Transverse colon (tissue), 4 donors: Measurements from ENCODE around the gene CTBP2. TPM values are rescaled to one million over a fixed set of nuclear protein-coding genes. Genes with fewer than 3 reads are reported as not detected.

ENCODE experiments used
- DNase-seq: peaks from one replicate; pipeline ENCODE4 v3.0.0-alpha.2; 2019
- H3K27ac ChIP-seq, 4 donors: fragments of 200-600 bp; sonication (generic); 2 replicates each; pipeline ENCODE4 v1.5.1; 2016 to 2018; ENCODE audit warnings: inconsistent platforms in 4 of 4
- H3K27me3 ChIP-seq: fragments of 200-600 bp; sonication (generic); 2 replicates; pipeline ENCODE4 v1.5.1; 2017; ENCODE audit warnings: inconsistent platforms
- H3K36me3 ChIP-seq, 4 donors: fragments of 200-600 bp; sonication (generic); 2 replicates each; pipeline ENCODE4 v1.5.1; 2017 to 2019; ENCODE audit warnings: inconsistent platforms in 4 of 4
- H3K4me1 ChIP-seq, 4 donors: fragments of 200-600 bp; sonication (generic); 2 replicates each; pipeline ENCODE4 v1.5.1; 2017 to 2020; ENCODE audit warnings: inconsistent platforms in 4 of 4
- H3K4me3 ChIP-seq, 4 donors: fragments of 200-600 bp; sonication (generic); 1 replicate in 1 of 4; 2 replicates in 3 of 4; pipeline versions ENCODE4 v1.5.1 to v1.6.1; 2017 to 2019; ENCODE audit warnings: inconsistent platforms in 4 of 4
- H3K9me3 ChIP-seq, 2 donors: fragments of 200-600 bp; sonication (generic); 2 replicates each; pipeline ENCODE4 v1.5.1; 2017 to 2019; ENCODE audit warnings: inconsistent platforms in 2 of 2
- EP300 ChIP-seq: sonication (generic); formaldehyde crosslinking; IDR thresholded peaks from one replicate; pipeline ENCODE4 v1.6.1; 2017; ENCODE audit warnings: antibody characterized with exemption, low read depth
- POLR2A ChIP-seq: fragments of 450-650 bp; IDR thresholded peaks from one replicate; pipeline ENCODE4 v1.6.1; 2016; ENCODE audit warnings: antibody characterized with exemption, mild to moderate bottlenecking, moderate library complexity
- POLR2AphosphoS5 ChIP-seq, 3 donors: sonication (generic); formaldehyde crosslinking; IDR thresholded peaks; one replicate each; pipeline ENCODE4 v1.6.1; 2016; ENCODE audit warnings: antibody characterized with exemption in 3 of 3
- WGBS, 2 donors: methylation state at CpG; one replicate each; pipeline ENCODE4 v1.1.5; 2018; ENCODE audit warnings: low coverage in 1 of 2; 5-methylcytosine and 5-hydroxymethylcytosine counted together
- in situ Hi-C, 4 donors: fragments of 200-750 bp; cut with MboI; loops; one replicate each; pipeline versions ENCODE4 v1.15.0 to v1.15.1; 2017; ENCODE audit warnings: low sequenced_read_pairs in 3 of 4, low pct_ligation_motif_present in 1 of 4, low pct_unique_long_range_greater_than_20kb in 1 of 4
- intact Hi-C: fragments of 100-400 bp; cut with DNase I; formaldehyde crosslinking; loops from one replicate; pipeline ENCODE4 v1.15.1; 2023; ENCODE audit warnings: low total_unique reads
- total RNA-seq, 4 donors: library from RNA; depleted of rRNA; stranded (reverse); fragments of >200 nt; gene quantifications; one replicate each; pipeline ENCODE4 v1.1.0, GENCODE V29; 2016
- TF ChIP-seq, protein P1 (sequence below), 5 experiments: fragments of 200-600 bp in 3 of 5; fragments of 450-650 bp in 2 of 5; sonication (generic) in 3 of 5; IDR thresholded peaks; 1 replicate in 2 of 5; 2 replicates in 3 of 5; pipeline ENCODE4 v1.5.1; 2016 to 2017; ENCODE audit warnings: antibody characterized with exemption in 5 of 5, inconsistent platforms in 3 of 5, mild to moderate bottlenecking in 2 of 5, moderate library complexity in 1 of 5

Gene CTBP2
- total RNA-seq, 4 donors from 2014 or later: 71.9 to 247 (median 98.4) TPM

DNA sequence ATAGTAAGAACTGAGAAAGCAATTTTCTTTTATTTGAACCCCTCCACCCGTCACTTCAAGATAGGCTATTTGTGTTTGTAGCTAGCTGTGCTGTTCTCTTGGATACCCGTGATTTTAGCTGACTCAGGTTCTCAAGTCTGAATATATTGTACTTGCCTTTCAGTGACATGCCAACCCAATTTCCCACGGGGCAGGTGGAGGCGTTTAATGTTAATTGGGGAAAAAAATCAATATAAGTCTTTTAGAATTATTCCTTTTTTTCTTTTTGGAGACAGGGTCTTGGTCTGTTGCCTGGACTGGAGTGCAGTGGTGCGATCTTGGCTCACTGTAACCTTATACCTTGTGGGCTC, 182.0 kb downstream of the CTBP2 start:
- Histone ChIP-seq H3K4me1 (peaks cover 0 to 6% (median 3%) of the 10 kb centered on the region in 4 donors), H3K27me3 (no peaks in the 10 kb centered on the region), H3K4me3 (no peak overlapping the region), H3K27ac (no peak overlapping the region), H3K9me3 (no peaks in the 10 kb centered on the region), H3K36me3 (peaks cover 0 to 28% (median under 1%) of the 10 kb centered on the region in 4 donors)
- WGBS, 2 donors: 93 to 98% methylated on average over 5 of the region's 5 CpGs
- no peak for DNase-seq
- in situ Hi-C loops (no loop called here), intact Hi-C loops (no loop called here)
- TF ChIP-seq, protein P1, sequence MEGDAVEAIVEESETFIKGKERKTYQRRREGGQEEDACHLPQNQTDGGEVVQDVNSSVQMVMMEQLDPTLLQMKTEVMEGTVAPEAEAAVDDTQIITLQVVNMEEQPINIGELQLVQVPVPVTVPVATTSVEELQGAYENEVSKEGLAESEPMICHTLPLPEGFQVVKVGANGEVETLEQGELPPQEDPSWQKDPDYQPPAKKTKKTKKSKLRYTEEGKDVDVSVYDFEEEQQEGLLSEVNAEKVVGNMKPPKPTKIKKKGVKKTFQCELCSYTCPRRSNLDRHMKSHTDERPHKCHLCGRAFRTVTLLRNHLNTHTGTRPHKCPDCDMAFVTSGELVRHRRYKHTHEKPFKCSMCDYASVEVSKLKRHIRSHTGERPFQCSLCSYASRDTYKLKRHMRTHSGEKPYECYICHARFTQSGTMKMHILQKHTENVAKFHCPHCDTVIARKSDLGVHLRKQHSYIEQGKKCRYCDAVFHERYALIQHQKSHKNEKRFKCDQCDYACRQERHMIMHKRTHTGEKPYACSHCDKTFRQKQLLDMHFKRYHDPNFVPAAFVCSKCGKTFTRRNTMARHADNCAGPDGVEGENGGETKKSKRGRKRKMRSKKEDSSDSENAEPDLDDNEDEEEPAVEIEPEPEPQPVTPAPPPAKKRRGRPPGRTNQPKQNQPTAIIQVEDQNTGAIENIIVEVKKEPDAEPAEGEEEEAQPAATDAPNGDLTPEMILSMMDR (IDR thresholded peaks at IDR 0.05): no peak
- TF ChIP-seq POLR2AphosphoS5 (IDR thresholded peaks at IDR 0.05) (no peak), POLR2A (no peak), EP300 (no peak)

DNA sequence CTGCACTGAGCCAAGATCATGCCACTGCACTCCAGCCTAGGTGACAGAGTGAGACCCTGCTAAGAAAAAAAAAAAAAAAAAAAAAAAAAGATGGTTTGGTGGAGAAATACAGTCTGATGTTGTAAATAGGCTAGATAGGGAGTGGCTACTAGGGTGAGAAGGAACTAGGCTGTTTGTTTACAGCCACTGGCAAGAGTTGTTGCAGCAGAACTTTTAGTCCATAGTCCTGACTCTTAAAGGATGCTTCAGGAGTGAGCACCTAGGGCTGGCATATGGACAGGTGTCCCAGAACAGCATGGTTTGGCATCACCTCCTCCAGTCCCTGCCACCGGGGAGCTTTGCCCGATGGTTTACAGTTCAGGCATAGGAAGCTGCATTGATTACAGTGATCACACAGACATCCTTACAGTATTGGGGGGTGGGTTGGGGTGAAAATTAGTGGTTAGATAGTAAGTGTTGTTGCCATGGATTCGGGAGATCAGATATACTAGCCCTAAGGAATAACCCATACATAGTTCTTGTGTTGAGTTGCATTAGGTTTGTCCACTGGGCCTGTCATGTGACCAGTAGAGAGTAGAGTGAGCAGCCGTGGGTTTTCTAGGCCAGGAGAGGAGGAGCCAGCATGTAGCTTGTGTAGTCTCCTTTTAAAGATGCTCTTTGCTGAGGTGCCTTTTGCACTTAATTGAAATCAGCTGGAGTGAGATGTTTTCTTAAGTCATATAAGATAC, 182.6 kb downstream of the CTBP2 start:
- peaks cover 0 to 25% (median 0%) of the 10 kb centered on the region in 4 donors for H3K36me3 ChIP-seq
- H3K4me1 ChIP-seq: peaks cover 0 to 6% (median 2%) of the 10 kb centered on the region in 4 donors
- intact Hi-C loops (no loop called here), in situ Hi-C loops (no loop called here)
- TF ChIP-seq, protein P1 (IDR thresholded peaks at IDR 0.05): no peak
- TF ChIP-seq EP300 (no peak), POLR2A (no peak), POLR2AphosphoS5 (IDR thresholded peaks at IDR 0.05) (no peak)
- DNase-seq: no peak
- H3K9me3 ChIP-seq: no peaks in the 10 kb centered on the region
- no peak overlapping the region for H3K4me3 ChIP-seq
- no peaks in the 10 kb centered on the region for H3K27me3 ChIP-seq
- WGBS, 2 donors: 57 to 79% methylated on average over 2 to 4 of the region's 4 CpGs
- H3K27ac ChIP-seq: no peak overlapping the region

DNA sequence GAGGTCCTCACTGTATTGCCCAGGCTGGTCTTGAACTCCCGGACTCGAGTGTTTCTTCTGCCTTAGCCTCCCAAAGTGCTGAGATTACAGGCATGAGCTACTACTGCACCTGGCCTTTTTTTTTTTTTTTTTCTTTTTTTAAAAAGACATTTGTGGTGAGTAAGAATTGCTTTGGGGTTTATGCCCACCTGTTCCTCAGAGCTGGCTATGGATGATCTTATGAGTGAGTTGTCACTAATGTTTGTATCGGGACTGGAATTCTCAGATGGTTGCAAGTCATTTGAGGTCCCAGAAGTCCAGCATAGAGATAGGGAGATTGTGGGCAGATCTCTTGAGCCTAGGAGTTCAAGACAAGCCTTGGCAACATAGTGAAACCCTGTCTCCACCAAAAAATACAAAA, 183.2 kb downstream of the CTBP2 start:
- 93% methylated on average over 3 of the region's 3 CpGs; no CpG with 5 or more reads in 1 of the 2 donors for WGBS, 2 donors
- in situ Hi-C loops: no loop called here

DNA sequence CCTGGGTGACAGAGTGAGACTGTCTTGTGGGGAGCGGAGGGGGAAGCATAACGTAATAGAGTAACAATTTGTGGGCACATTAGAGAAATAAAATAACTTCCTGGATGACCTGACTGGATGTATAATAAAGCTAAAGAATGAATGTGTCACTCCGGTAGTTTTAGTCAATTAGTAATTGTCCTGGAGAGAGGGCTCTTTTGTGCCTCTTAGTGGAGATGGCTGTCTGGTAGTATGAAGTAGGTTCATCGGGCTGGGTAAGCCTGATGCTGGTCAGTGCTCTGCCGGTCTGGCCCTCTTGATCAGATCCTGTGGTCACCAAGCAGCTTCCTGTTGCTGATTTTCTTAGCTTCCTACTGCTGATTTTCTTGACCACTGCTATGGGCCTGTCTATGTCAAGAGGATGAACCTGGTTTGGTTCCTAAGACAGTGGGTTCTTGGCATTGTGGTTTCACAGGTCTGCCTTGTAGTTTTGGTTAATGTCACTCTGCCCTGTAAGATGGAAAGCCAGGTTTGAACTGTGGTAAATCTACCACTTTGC, 184.3 kb downstream of the CTBP2 start:
- no peak for DNase-seq
- H3K36me3 ChIP-seq: peaks cover 0 to 16% (median 0%) of the 10 kb centered on the region in 4 donors
- H3K27me3 ChIP-seq: no peaks in the 10 kb centered on the region
- H3K9me3 ChIP-seq: no peaks in the 10 kb centered on the region
- H3K4me3 ChIP-seq: no peak overlapping the region
- TF ChIP-seq, protein P1 (IDR thresholded peaks at IDR 0.05): no peak
- no peak for TF ChIP-seq EP300
- no peak for TF ChIP-seq POLR2A
- no peak for TF ChIP-seq POLR2AphosphoS5 (IDR thresholded peaks at IDR 0.05)
- WGBS, 2 donors: 72 to 82% methylated on average over 2 to 5 of the region's 5 CpGs
- H3K27ac ChIP-seq: no peak overlapping the region
- in situ Hi-C loops (no loop called here), intact Hi-C loops (no loop called here)
- peaks cover 0 to 11% (median 6%) of the 10 kb centered on the region in 4 donors for H3K4me1 ChIP-seq

More for the DNA sequence above, 183.2 kb downstream of the CTBP2 start:
- H3K27ac ChIP-seq: no peak overlapping the region
- TF ChIP-seq, protein P1 (IDR thresholded peaks at IDR 0.05): no peak
- TF ChIP-seq EP300 (no peak), POLR2AphosphoS5 (IDR thresholded peaks at IDR 0.05) (no peak), POLR2A (no peak)
- no peak overlapping the region for H3K4me3 ChIP-seq
- peaks cover 0 to 19% (median 0%) of the 10 kb centered on the region in 4 donors for H3K36me3 ChIP-seq
- intact Hi-C loops: no loop called here
- DNase-seq: no peak
- peaks cover 0 to 6% (median 2%) of the 10 kb centered on the region in 4 donors for H3K4me1 ChIP-seq
- no peaks in the 10 kb centered on the region for H3K27me3 ChIP-seq
- H3K9me3 ChIP-seq: no peaks in the 10 kb centered on the region
